GM23338 (cell line): ENCODE data around the gene TRABD2A. TPM values are rescaled to one million over a fixed set of nuclear protein-coding genes. Genes with fewer than 3 reads are reported as not detected.

Experiments
- ATAC-seq: fragments of 200-7000 bp; cut with Tn5 transposase; 3 replicates; pipeline ENCODE4 v1.9.1; 2020
- DNase-seq: peaks from one replicate; pipeline ENCODE4 v3.0.0-alpha.2; 2015; ENCODE audit warnings: low spot score
- H2AFZ ChIP-seq: fragments of 200-600 bp; sonication (generic); 2 replicates; pipeline ENCODE4 v1.8.0; 2016; ENCODE audit warnings: antibody characterized with exemption, mild to moderate bottlenecking, moderate library complexity
- H3F3A ChIP-seq: fragments of 200-600 bp; sonication (generic); replicated peaks from 2 replicates; pipeline ENCODE4 v1.8.0; 2017; ENCODE audit warnings: antibody characterized with exemption, mixed run types, low read depth
- H3K27ac ChIP-seq: fragments of 200-600 bp; sonication (generic); 2 replicates; pipeline ENCODE4 v1.6.1; 2016; ENCODE audit warnings: low read depth
- H3K27me3 ChIP-seq: fragments of 200-600 bp; sonication (generic); 2 replicates; pipeline ENCODE4 v1.8.0; 2016; ENCODE audit warnings: mild to moderate bottlenecking, mixed run types, moderate library complexity; ENCODE audit not compliant: insufficient read depth
- H3K36me3 ChIP-seq: fragments of 200-600 bp; sonication (generic); 2 replicates; pipeline ENCODE4 v1.8.0; 2016; ENCODE audit warnings: mild to moderate bottlenecking; ENCODE audit not compliant: insufficient read depth
- H3K4me1 ChIP-seq: fragments of 200-600 bp; sonication (generic); 2 replicates; pipeline ENCODE4 v1.8.0; 2016; ENCODE audit warnings: mild to moderate bottlenecking, moderate library complexity; ENCODE audit not compliant: insufficient read depth
- H3K4me2 ChIP-seq: fragments of 200-600 bp; sonication (generic); 2 replicates; pipeline ENCODE4 v1.7.1; 2017; ENCODE audit warnings: mixed run types
- H3K4me3 ChIP-seq: fragments of 200-600 bp; sonication (generic); 2 replicates; pipeline ENCODE4 v1.6.1; 2016; ENCODE audit warnings: mixed run types
- H3K79me2 ChIP-seq: fragments of 200-600 bp; sonication (generic); replicated peaks from 2 replicates; pipeline ENCODE4 v1.8.0; 2017; ENCODE audit warnings: mild to moderate bottlenecking; ENCODE audit not compliant: insufficient read depth
- H3K9me2 ChIP-seq: fragments of 200-600 bp; sonication (generic); 2 replicates; pipeline ENCODE4 v1.8.0; 2017; ENCODE audit not compliant: insufficient read depth
- H4K20me1 ChIP-seq: fragments of 200-600 bp; sonication (generic); replicated peaks from 2 replicates; pipeline ENCODE4 v1.8.0; 2017; ENCODE audit warnings: mild to moderate bottlenecking; ENCODE audit not compliant: insufficient read depth
- H3K27ac Mint-ChIP-seq: 2 replicates; pipeline ENCODE4 v1.8.0; 2020; ENCODE audit warnings: inconsistent platforms, mild to moderate bottlenecking, moderate library complexity, mixed read lengths
- H3K27me3 Mint-ChIP-seq: 3 replicates; pipeline ENCODE4 v1.8.0; 2022; ENCODE audit warnings: low read depth, mild to moderate bottlenecking, moderate library complexity, mixed read lengths, inconsistent platforms; ENCODE audit not compliant: insufficient read depth, poor library complexity
- H3K36me3 Mint-ChIP-seq: 3 replicates; pipeline ENCODE4 v1.8.0; 2021; ENCODE audit warnings: low read depth, mild to moderate bottlenecking, inconsistent platforms, moderate library complexity, mixed read lengths
- H3K4me1 Mint-ChIP-seq: 3 replicates; pipeline ENCODE4 v1.8.0; 2020; ENCODE audit warnings: mild to moderate bottlenecking, inconsistent platforms, mixed read lengths
- H3K4me3 Mint-ChIP-seq: 3 replicates; pipeline ENCODE4 v1.8.0; 2021; ENCODE audit warnings: moderate library complexity, mild to moderate bottlenecking, inconsistent platforms, mixed read lengths
- H3K9me3 Mint-ChIP-seq: 3 replicates; pipeline ENCODE4 v1.8.0; 2020; ENCODE audit warnings: moderate library complexity, mild to moderate bottlenecking, inconsistent platforms, mixed read lengths
- CREB1 ChIP-seq: fragments of 250-450 bp; sonication (Bioruptor Pico); IDR thresholded peaks from 2 replicates; pipeline ENCODE4 v1.5.0; 2020; ENCODE audit warnings: low read depth, mild to moderate bottlenecking, moderate library complexity
- EZH2 ChIP-seq: fragments of 200-600 bp; sonication (generic); IDR thresholded peaks from one replicate; pipeline ENCODE4 v1.8.0; 2017; ENCODE audit warnings: antibody characterized with exemption, mild to moderate bottlenecking, low read depth; ENCODE audit not compliant: unreplicated experiment
- NANOG ChIP-seq: IDR thresholded peaks from 2 replicates; pipeline ENCODE4 v1.6.1; 2016; ENCODE audit warnings: antibody characterized with exemption, borderline replicate concordance
- POLR2AphosphoS5 ChIP-seq: IDR thresholded peaks from 2 replicates; pipeline ENCODE4 v1.6.1; 2016; ENCODE audit warnings: antibody characterized with exemption, low read depth
- STAT1 ChIP-seq: IDR thresholded peaks from one replicate; pipeline ENCODE4 v1.6.1; 2016; ENCODE audit warnings: antibody characterized with exemption; ENCODE audit not compliant: unreplicated experiment
- ZNF331 ChIP-seq: fragments of 250-450 bp; sonication (Bioruptor Pico); IDR thresholded peaks from 2 replicates; pipeline ENCODE4 v1.5.0; 2020; ENCODE audit warnings: low read depth, mild to moderate bottlenecking, moderate library complexity
- polyA plus RNA-seq: library from polyadenylated mRNA; unstranded; fragments of >200 nt; fragmentation: Nextera tagmentation; extraction: Ambion mirVana; gene quantifications from 2 replicates; pipeline ENCODE4 v1.2.1, GENCODE V29; 2016
- total RNA-seq: library from RNA; depleted of rRNA; stranded (reverse); fragments of >200 nt; shearing (Covaris generic); gene quantifications from 2 replicates; pipeline ENCODE4 v1.2.3, GENCODE V29; 2014
- TF ChIP-seq, protein P1 (sequence below): IDR thresholded peaks from one replicate; pipeline ENCODE4 v1.6.1; 2018; ENCODE audit warnings: antibody characterized with exemption; ENCODE audit not compliant: unreplicated experiment
- TF ChIP-seq, protein P2 (sequence below): fragments of 250-450 bp; sonication (Bioruptor Pico); IDR thresholded peaks from 2 replicates; pipeline ENCODE4 v1.5.0; 2020; ENCODE audit warnings: mild to moderate bottlenecking, moderate library complexity
- TF ChIP-seq, protein P3 (sequence below), 2 experiments: fragments of 200-600 bp in 1 of 2; sonication (generic) in 1 of 2; conservative IDR thresholded peaks; 2 replicates each; pipeline versions ENCODE4 v1.5.1 to v1.6.1; 2016 to 2017; ENCODE audit warnings: antibody characterized with exemption in 2 of 2, low read depth in 2 of 2, mild to moderate bottlenecking in 2 of 2, moderate library complexity in 1 of 2

TRABD2A gene
- total and polyA plus RNA-seq, 2 experiments from 2014 or later = 5.5 to 12.1 TPM

DNA sequence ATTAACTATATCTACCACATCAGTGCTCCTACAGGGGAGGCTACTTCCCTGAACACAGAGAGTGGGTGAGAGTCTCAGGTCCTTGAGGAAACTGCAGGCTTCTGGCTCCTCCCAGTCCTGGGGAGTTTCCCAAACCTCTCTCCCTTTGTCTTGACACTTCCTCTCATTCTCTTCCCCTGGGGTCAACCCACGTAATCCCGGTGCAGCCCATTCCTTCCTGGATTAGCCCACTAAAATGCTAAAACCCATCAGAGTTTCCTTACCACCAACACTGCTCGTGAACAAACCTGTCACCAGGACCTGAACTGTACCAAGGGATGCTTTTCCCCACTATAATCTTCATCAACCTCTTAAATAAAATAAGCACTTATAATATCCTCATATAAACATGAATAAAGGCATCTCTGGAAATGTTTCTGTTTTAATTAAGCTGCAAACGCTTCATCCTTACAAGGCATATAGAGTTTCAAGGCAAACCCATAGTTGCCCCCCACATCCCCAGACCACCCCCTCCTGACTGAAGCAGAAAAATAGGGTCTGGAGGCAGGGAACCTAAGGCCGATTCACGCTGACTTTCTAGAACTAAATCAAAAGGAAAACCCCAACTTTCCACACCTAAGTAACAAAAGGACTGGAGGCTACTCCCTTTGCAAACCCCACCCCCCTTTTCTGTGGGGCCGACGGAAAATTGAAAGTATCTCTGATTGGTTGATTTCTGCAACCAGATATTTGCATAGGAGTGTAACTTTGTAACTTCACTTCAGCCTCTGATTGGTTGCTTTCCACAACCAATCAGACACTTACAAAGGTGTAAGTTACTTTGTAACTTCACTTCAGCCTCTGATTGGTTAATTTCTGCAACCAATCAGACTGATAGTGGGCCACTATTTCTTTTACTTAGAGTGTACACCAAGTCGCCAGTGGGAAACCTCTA lies 43.6 kb upstream of the TRABD2A start:
- no peak overlapping the region for H3K4me3 Mint-ChIP-seq
- Histone ChIP-seq H3K36me3 (no peaks in the 10 kb centered on the region), H3K9me2 (no peaks in the 10 kb centered on the region), H3K27me3 (peaks cover 7% of the 10 kb centered on the region; the same call in 1 of the 2 replicates), H3K4me3 (no peak overlapping the region), H4K20me1 (no peaks in the 10 kb centered on the region), H3K79me2 (no peaks in the 10 kb centered on the region), H3K4me2 (no peak overlapping the region), H3F3A (peaks cover 13% of the 10 kb centered on the region; the same call in 1 of the 2 replicates), H3K27ac (peak overlapping the region; percentile 9; the same call in 1 of the 2 replicates), H2AFZ (no peak overlapping the region), H3K4me1 (peaks cover 13% of the 10 kb centered on the region; the same call in 1 of the 2 replicates)
- H3K36me3 Mint-ChIP-seq = no peaks in the 10 kb centered on the region
- DNase-seq (peak; percentile 78), ATAC-seq (no peak; the same call in 2 of the 3 replicates)
- peaks cover 18% of the 10 kb centered on the region for H3K27me3 Mint-ChIP-seq
- TF ChIP-seq, protein P1, sequence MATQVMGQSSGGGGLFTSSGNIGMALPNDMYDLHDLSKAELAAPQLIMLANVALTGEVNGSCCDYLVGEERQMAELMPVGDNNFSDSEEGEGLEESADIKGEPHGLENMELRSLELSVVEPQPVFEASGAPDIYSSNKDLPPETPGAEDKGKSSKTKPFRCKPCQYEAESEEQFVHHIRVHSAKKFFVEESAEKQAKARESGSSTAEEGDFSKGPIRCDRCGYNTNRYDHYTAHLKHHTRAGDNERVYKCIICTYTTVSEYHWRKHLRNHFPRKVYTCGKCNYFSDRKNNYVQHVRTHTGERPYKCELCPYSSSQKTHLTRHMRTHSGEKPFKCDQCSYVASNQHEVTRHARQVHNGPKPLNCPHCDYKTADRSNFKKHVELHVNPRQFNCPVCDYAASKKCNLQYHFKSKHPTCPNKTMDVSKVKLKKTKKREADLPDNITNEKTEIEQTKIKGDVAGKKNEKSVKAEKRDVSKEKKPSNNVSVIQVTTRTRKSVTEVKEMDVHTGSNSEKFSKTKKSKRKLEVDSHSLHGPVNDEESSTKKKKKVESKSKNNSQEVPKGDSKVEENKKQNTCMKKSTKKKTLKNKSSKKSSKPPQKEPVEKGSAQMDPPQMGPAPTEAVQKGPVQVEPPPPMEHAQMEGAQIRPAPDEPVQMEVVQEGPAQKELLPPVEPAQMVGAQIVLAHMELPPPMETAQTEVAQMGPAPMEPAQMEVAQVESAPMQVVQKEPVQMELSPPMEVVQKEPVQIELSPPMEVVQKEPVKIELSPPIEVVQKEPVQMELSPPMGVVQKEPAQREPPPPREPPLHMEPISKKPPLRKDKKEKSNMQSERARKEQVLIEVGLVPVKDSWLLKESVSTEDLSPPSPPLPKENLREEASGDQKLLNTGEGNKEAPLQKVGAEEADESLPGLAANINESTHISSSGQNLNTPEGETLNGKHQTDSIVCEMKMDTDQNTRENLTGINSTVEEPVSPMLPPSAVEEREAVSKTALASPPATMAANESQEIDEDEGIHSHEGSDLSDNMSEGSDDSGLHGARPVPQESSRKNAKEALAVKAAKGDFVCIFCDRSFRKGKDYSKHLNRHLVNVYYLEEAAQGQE = no peak
- TF ChIP-seq CREB1 (CRISPR knock-in tag) = no peak
- no peak for TF ChIP-seq NANOG
- no peak for TF ChIP-seq POLR2AphosphoS5
- no peak for TF ChIP-seq EZH2
- no peak for TF ChIP-seq STAT1
- no peak for TF ChIP-seq ZNF331 (CRISPR knock-in tag)
- TF ChIP-seq, protein P2, sequence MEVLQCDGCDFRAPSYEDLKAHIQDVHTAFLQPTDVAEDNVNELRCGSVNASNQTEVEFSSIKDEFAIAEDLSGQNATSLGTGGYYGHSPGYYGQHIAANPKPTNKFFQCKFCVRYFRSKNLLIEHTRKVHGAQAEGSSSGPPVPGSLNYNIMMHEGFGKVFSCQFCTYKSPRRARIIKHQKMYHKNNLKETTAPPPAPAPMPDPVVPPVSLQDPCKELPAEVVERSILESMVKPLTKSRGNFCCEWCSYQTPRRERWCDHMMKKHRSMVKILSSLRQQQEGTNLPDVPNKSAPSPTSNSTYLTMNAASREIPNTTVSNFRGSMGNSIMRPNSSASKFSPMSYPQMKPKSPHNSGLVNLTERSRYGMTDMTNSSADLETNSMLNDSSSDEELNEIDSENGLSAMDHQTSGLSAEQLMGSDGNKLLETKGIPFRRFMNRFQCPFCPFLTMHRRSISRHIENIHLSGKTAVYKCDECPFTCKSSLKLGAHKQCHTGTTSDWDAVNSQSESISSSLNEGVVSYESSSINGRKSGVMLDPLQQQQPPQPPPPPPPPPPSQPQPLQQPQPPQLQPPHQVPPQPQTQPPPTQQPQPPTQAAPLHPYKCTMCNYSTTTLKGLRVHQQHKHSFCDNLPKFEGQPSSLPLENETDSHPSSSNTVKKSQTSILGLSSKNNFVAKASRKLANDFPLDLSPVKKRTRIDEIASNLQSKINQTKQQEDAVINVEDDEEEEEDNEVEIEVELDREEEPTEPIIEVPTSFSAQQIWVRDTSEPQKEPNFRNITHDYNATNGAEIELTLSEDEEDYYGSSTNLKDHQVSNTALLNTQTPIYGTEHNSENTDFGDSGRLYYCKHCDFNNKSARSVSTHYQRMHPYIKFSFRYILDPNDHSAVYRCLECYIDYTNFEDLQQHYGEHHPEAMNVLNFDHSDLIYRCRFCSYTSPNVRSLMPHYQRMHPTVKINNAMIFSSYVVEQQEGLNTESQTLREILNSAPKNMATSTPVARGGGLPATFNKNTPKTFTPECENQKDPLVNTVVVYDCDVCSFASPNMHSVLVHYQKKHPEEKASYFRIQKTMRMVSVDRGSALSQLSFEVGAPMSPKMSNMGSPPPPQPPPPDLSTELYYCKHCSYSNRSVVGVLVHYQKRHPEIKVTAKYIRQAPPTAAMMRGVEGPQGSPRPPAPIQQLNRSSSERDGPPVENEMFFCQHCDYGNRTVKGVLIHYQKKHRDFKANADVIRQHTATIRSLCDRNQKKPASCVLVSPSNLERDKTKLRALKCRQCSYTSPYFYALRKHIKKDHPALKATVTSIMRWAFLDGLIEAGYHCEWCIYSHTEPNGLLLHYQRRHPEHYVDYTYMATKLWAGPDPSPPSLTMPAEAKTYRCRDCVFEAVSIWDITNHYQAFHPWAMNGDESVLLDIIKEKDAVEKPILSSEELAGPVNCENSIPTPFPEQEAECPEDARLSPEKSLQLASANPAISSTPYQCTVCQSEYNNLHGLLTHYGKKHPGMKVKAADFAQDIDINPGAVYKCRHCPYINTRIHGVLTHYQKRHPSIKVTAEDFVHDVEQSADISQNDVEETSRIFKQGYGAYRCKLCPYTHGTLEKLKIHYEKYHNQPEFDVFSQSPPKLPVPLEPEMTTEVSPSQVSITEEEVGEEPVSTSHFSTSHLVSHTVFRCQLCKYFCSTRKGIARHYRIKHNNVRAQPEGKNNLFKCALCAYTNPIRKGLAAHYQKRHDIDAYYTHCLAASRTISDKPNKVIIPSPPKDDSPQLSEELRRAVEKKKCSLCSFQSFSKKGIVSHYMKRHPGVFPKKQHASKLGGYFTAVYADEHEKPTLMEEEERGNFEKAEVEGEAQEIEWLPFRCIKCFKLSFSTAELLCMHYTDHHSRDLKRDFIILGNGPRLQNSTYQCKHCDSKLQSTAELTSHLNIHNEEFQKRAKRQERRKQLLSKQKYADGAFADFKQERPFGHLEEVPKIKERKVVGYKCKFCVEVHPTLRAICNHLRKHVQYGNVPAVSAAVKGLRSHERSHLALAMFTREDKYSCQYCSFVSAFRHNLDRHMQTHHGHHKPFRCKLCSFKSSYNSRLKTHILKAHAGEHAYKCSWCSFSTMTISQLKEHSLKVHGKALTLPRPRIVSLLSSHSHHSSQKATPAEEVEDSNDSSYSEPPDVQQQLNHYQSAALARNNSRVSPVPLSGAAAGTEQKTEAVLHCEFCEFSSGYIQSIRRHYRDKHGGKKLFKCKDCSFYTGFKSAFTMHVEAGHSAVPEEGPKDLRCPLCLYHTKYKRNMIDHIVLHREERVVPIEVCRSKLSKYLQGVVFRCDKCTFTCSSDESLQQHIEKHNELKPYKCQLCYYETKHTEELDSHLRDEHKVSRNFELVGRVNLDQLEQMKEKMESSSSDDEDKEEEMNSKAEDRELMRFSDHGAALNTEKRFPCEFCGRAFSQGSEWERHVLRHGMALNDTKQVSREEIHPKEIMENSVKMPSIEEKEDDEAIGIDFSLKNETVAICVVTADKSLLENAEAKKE (CRISPR knock-in tag) = no peak
- TF ChIP-seq, protein P3, sequence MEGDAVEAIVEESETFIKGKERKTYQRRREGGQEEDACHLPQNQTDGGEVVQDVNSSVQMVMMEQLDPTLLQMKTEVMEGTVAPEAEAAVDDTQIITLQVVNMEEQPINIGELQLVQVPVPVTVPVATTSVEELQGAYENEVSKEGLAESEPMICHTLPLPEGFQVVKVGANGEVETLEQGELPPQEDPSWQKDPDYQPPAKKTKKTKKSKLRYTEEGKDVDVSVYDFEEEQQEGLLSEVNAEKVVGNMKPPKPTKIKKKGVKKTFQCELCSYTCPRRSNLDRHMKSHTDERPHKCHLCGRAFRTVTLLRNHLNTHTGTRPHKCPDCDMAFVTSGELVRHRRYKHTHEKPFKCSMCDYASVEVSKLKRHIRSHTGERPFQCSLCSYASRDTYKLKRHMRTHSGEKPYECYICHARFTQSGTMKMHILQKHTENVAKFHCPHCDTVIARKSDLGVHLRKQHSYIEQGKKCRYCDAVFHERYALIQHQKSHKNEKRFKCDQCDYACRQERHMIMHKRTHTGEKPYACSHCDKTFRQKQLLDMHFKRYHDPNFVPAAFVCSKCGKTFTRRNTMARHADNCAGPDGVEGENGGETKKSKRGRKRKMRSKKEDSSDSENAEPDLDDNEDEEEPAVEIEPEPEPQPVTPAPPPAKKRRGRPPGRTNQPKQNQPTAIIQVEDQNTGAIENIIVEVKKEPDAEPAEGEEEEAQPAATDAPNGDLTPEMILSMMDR (conservative IDR thresholded peaks at IDR 0.05; ENCODE audit: low read depth in 2 of 2) = no peak
- peaks cover 20% of the 10 kb centered on the region for H3K4me1 Mint-ChIP-seq
- no peak overlapping the region for H3K27ac Mint-ChIP-seq
- H3K9me3 Mint-ChIP-seq = no peaks in the 10 kb centered on the region; the same call in 2 of the 3 replicates
